Subcutaneous adipose tissue (tissue), 4 donors: ENCODE data around the gene FRMD4A. TPM values are rescaled to one million over a fixed set of nuclear protein-coding genes. Genes with fewer than 3 reads are reported as not detected.

ENCODE experiments used
- total RNA-seq, 4 donors: library from RNA; depleted of rRNA; stranded (reverse); fragments of >200 nt; gene quantifications; one replicate each; pipeline ENCODE4 v1.1.0, GENCODE V29; 2016
- TF ChIP-seq, protein P1 (sequence below): fragments of 450-650 bp; IDR thresholded peaks from one replicate; pipeline ENCODE4 v1.5.1; 2016; ENCODE audit warnings: low read depth, mild to moderate bottlenecking, control low read depth, antibody characterized with exemption, moderate library complexity

Gene FRMD4A
- total RNA-seq, 4 donors from 2014 or later = 70.0 to 206 (median 81.4) TPM

DNA sequence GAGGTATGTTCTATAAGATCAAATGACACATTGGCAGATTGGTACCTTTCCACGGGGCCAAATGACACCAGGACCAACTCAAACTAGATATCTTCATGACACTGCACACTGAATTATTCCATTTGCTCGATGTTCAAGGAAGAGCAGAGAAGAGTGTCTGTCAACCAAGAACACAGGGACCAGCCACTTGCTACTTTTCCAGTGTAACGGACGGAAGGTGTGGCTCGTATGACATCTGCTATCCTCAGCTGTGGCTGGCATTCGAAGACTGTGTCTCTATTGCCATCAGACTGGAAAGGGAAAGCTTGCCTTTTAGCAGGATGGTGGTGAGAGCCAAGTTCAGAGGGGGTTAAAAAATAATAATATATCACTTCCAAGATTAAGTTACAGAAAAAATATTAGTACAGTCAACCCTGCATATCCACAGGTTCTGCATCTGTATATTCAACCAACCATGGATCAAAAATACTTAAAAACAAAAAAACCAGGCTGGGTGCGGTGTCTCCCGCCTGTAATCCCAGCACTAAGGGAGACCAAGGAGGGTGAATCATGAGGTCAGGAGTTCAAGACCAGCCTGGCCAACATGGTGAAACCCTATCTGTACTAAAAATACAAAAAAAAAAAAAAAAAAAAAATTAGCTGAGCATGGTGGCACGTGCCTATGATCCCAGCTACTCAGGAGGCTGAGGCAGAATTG lies 506.9 kb downstream of the FRMD4A start:
- TF ChIP-seq, protein P1, sequence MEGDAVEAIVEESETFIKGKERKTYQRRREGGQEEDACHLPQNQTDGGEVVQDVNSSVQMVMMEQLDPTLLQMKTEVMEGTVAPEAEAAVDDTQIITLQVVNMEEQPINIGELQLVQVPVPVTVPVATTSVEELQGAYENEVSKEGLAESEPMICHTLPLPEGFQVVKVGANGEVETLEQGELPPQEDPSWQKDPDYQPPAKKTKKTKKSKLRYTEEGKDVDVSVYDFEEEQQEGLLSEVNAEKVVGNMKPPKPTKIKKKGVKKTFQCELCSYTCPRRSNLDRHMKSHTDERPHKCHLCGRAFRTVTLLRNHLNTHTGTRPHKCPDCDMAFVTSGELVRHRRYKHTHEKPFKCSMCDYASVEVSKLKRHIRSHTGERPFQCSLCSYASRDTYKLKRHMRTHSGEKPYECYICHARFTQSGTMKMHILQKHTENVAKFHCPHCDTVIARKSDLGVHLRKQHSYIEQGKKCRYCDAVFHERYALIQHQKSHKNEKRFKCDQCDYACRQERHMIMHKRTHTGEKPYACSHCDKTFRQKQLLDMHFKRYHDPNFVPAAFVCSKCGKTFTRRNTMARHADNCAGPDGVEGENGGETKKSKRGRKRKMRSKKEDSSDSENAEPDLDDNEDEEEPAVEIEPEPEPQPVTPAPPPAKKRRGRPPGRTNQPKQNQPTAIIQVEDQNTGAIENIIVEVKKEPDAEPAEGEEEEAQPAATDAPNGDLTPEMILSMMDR = no peak

DNA sequence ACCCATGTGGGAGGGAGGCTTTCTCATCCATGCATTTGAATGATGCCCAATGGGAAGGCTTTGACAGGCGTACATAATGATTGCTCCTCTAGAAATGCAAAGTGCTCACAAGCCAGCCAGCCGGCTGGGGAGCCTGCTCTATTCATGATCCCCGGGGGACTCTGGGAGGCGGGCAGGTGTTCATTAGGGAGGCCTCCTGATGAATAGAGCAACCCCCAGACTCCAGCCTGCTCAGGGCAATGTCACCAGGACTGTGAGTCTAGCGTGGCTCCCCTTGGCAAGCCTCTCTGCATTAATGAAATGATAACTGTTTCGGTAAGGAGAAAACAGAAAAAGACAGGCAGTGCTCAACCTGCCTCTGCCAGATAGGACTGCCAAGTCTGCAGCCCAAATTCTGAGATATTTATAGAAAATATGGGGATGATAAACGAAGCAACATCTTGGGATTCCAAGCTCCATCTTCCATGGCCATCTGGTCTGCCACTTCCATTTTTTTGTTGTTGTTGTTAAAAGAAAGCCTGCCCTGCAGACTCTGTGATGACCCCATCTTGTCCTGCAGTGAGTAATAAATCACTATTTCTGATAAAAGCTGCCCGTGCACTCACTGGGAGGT lies 507.5 kb downstream of the FRMD4A start:
- TF ChIP-seq, protein P1 = no peak

DNA sequence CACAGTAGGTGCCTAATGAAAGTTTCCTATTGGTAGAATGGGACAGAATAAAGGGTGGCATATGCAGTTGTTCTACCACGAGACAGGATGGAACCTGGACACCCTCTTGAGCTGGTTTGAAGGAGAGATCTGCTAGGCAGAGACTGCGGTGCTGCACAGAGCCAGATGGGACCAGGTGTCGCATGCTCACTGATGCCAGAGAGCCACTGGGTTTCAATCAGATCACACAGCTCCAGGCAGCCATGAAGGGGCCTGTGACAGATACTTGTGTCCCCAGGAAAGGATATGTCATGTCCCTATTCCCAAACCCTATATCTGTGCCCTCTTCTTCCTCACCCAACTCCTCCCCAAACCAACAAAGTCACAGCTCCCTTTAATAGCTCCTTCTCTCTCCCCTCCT lies 508.2 kb downstream of the FRMD4A start:
- TF ChIP-seq, protein P1 = no peak

DNA sequence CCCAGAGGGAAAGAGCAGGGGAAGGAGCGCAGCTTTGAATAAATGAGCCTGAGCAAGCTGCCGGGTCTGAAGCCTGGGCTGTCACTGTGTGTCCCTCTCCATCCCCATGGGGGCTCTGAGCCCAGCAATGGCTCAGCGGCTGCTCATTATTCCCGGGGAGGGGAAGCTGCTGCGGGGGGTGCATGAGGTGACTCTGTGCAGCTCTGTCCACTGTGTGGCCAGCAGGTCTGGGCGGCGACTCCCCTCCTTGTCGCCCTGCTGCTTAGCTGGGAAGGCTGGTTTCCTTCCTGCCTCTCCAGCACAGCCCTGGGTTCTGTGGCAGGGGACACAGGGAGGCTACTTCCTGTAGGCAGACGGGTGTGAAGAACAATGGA lies 509.8 kb downstream of the FRMD4A start:
- TF ChIP-seq, protein P1 = no peak

DNA sequence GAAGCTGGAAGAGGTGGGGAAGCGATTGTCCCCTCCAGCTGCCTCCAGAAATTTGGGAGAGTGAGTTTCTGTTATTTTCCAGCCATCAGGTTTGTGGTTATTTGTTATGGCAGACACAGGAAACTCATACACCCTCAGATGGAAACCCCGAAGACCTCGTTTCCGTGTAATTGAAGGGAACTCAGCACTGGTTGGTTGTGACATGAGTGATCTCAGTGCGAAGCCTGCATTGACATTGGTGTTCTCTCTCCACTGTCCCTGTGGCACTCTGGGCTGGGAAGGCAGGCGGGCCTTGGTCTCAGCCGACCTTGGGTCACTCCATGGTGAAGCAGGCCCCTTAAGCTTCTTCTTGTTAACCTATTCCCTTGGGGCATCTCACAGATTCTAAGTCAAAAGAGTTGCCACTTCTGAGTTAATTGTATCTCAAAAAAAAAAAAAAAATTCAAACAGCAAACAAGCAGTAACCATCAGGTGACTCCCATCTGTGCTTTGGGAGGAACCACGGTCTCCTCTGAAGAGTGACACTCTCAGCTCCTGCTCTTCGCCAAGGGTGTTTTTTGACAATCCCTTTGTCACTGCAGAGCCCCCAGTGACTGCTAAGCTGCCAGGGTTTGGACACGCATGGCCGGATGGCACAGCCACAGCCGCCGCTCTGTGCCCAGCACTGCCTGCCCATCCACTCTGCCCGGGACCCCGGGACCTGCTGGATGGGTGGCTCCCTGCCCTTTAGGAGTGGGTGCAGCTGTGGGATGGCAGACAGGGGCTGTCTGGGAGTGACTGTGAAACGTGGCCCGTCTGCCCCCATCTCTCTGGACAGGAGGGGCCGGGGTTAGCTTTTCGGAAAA lies 510.4 kb downstream of the FRMD4A start:
- TF ChIP-seq, protein P1 = no peak

DNA sequence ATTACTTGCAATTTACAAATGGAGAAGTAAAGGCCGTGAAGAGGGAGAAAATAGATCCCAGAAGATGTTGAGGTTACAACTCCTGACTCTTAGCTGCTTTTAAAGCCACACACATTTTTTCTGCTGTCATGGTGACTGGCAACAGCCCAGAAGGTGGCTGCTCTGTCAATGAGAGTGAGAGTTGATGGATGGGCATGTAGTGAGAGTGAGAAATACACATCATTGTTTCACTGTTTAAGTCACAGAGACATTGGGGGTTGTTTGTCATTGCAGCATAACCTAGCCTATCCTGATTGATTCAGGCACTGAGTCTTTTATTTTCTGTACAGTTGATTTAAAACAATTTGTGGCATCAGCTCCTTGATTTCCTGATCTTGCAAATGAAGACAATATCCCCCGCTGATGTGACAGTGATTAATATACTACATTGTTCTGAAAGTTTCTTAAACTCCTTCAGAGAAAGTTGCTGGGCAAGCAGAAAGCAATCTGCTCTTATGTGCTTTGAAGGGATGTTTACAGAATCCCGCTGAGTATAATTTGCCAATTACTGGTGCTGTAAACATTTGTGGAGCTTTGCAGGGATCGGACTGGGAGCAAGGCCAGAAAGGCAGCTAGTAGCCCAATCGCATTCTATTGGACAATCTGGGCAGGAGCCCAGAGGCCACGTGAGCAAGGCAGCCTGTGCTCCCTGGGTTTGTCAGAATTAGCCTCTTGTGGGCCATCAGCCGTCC lies 514.4 kb downstream of the FRMD4A start:
- TF ChIP-seq, protein P1 = no peak
